CD4-positive, alpha-beta T cell treated with Interleukin-4 for 1 hour (primary cell): ENCODE results near the gene TBC1D16.
"Not testable (repeated sequence)": the region's sequence is repeated elsewhere in the genome, so short reads cannot be mapped to it uniquely, and the experiment has no call there.

Source experiments
- DNase-seq, 2 donors: peaks; one replicate each; pipeline ENCODE4 v3.0.0-alpha.2; 2020 to 2022

TBC1D16 gene

GRCh38 chr17:79970576-79971068 lies 65.0 kb downstream of the TBC1D16 start:
- no peak for DNase-seq

GRCh38 chr17:79969906-79970305 lies 65.8 kb downstream of the TBC1D16 start:
- no peak for DNase-seq

- DNase-seq: no peak
Observed at GRCh38 chr17:79968116-79968515, 67.6 kb downstream of the TBC1D16 start.

- no peak for DNase-seq
Observed at GRCh38 chr17:79966681-79967080, 69.0 kb downstream of the TBC1D16 start.

GRCh38 chr17:79965806-79966205 lies 69.9 kb downstream of the TBC1D16 start:
- no peak for DNase-seq

- not testable (repeated sequence) for DNase-seq
Observed at GRCh38 chr17:79962467-79962866, 73.2 kb downstream of the TBC1D16 start.

GRCh38 chr17:79961567-79961966 lies 74.1 kb downstream of the TBC1D16 start:
- DNase-seq: not testable (repeated sequence)

- DNase-seq: no peak
Observed at GRCh38 chr17:79960788-79961522, 74.7 kb downstream of the TBC1D16 start.

GRCh38 chr17:79959042-79959441 lies 76.6 kb downstream of the TBC1D16 start:
- no peak for DNase-seq

- DNase-seq: no peak
Observed at GRCh38 chr17:79956853-79957252, 78.8 kb downstream of the TBC1D16 start.

- DNase-seq: not testable (repeated sequence)
Observed at GRCh38 chr17:79956441-79956735, 79.3 kb downstream of the TBC1D16 start.

GRCh38 chr17:79955691-79956440 lies 79.8 kb downstream of the TBC1D16 start:
- no peak for DNase-seq

- no peak for DNase-seq
Observed at GRCh38 chr17:79955167-79955549, 80.5 kb downstream of the TBC1D16 start.

- no peak for DNase-seq
Observed at GRCh38 chr17:79954281-79955166, 81.1 kb downstream of the TBC1D16 start.

GRCh38 chr17:79953335-79953734 lies 82.3 kb downstream of the TBC1D16 start:
- DNase-seq: no peak

GRCh38 chr17:79952901-79953300 lies 82.8 kb downstream of the TBC1D16 start:
- DNase-seq: no peak

GRCh38 chr17:79952265-79952877 lies 83.3 kb downstream of the TBC1D16 start:
- no peak for DNase-seq

GRCh38 chr17:79951361-79952264 lies 84.1 kb downstream of the TBC1D16 start:
- DNase-seq: no peak

GRCh38 chr17:79950751-79951150 lies 84.9 kb downstream of the TBC1D16 start:
- DNase-seq: no peak

- DNase-seq: no peak
Observed at GRCh38 chr17:79950306-79950705, 85.4 kb downstream of the TBC1D16 start.

GRCh38 chr17:79949656-79950209 lies 85.9 kb downstream of the TBC1D16 start:
- DNase-seq: no peak
